ENCODE results near the gene RRBP1.

DNA sequence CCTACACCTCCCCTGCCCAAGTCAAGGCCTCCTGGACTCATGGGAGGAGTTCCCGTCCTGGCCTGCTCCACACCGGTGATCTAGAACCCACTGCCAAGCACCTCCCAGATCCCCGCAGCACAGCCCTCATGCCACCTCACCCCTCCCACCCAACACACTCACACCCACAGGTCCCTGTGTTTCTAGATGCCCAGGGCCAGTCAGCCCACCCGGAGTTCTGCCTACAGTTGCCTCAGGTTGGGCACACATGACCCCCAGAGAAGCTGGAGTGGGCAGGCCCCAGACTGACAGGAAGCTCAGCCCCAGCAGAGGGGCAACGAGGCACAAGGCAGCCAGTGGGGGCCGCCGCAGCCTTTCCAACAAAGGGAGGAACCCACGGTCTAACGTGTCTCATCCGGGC lies 29.6 kb downstream of the RRBP1 start:
- TF ChIP-seq POLR2AphosphoS5 (IDR thresholded peaks at IDR 0.05), result no peak
- TF ChIP-seq, protein P1, sequence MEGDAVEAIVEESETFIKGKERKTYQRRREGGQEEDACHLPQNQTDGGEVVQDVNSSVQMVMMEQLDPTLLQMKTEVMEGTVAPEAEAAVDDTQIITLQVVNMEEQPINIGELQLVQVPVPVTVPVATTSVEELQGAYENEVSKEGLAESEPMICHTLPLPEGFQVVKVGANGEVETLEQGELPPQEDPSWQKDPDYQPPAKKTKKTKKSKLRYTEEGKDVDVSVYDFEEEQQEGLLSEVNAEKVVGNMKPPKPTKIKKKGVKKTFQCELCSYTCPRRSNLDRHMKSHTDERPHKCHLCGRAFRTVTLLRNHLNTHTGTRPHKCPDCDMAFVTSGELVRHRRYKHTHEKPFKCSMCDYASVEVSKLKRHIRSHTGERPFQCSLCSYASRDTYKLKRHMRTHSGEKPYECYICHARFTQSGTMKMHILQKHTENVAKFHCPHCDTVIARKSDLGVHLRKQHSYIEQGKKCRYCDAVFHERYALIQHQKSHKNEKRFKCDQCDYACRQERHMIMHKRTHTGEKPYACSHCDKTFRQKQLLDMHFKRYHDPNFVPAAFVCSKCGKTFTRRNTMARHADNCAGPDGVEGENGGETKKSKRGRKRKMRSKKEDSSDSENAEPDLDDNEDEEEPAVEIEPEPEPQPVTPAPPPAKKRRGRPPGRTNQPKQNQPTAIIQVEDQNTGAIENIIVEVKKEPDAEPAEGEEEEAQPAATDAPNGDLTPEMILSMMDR (IDR thresholded peaks at IDR 0.05), result no peak
- no peak for TF ChIP-seq POLR2A (IDR thresholded peaks at IDR 0.05)

Measured in breast epithelium (tissue), 3 donors.